GM10266 (cell line): ENCODE results near the gene NOBOX.

ENCODE experiments used
- DNase-seq: peaks from one replicate; pipeline ENCODE4 v3.0.0; 2012; ENCODE audit errors: extremely low spot score
- TF ChIP-seq, protein P1 (sequence below): IDR thresholded peaks from 2 replicates; pipeline ENCODE4 v1.5.1; 2012; ENCODE audit warnings: mild to moderate bottlenecking, low read depth; ENCODE audit not compliant: control insufficient read depth, insufficient read depth; ENCODE audit errors: missing control alignments

The NOBOX gene

DNA sequence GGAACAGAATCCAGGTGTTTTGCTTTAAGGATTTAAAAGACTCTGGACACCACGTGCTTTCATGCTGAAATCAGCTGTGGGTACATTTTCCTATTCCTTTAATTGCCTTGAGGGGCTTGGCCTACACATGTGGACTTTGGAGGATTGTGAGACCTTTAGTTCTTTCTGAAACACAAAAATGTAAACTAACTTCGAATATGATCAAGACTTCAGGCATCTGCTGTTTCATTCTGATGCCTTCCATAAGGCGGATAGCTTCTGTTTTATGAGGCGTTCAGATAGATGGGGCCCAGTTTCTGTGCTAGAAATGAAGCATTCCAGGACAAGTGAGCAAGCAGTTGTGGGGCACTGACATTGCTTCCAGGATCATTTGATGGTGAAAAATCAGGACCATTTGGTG is 1.5 kb upstream of the NOBOX start:
- TF ChIP-seq, protein P1, sequence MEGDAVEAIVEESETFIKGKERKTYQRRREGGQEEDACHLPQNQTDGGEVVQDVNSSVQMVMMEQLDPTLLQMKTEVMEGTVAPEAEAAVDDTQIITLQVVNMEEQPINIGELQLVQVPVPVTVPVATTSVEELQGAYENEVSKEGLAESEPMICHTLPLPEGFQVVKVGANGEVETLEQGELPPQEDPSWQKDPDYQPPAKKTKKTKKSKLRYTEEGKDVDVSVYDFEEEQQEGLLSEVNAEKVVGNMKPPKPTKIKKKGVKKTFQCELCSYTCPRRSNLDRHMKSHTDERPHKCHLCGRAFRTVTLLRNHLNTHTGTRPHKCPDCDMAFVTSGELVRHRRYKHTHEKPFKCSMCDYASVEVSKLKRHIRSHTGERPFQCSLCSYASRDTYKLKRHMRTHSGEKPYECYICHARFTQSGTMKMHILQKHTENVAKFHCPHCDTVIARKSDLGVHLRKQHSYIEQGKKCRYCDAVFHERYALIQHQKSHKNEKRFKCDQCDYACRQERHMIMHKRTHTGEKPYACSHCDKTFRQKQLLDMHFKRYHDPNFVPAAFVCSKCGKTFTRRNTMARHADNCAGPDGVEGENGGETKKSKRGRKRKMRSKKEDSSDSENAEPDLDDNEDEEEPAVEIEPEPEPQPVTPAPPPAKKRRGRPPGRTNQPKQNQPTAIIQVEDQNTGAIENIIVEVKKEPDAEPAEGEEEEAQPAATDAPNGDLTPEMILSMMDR = no peak
- no peak for DNase-seq

DNA sequence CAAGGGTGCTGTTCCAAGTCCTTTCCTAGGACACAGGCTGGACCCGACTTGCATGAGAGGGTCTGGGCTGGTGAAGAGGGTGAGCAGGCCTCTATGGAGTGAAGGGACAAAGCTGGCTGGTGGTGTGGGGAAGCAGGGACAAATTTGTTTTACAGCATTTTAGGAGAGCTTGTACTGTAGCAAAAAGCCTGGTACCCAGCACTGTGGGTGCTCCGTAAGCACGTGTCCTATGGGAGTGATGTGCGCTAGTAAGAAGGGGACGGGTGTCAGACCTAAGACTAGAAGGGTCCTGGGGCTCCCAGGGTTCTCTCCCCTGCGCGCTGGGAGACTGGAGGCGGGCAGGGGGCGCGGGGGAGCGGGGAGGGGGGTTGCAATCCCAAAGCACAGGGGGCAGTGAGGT is 391 bp downstream of the NOBOX start:
- TF ChIP-seq, protein P1 = no peak

DNA sequence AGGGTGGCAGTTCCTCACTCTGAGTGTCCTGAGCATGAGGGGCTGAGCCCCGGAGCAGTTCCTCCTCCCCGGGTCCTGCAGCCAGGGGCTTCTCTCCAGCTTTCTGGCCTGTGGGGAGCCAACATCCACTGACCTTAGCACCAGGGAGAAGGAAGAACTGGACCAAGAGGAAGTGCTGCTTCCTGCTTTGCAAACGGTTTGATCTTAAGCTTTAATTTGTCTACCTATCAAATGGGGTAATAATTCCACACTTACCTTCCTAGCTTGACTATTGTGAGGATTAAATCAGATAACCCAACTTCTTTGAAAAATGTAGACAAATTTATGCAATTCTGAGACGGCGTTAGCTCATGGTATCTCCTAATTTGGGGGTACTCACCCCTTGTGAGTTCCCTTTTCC is 2.0 kb downstream of the NOBOX start:
- TF ChIP-seq, protein P1 = no peak
- DNase-seq = no peak

More for the DNA sequence above, 391 bp downstream of the NOBOX start:
- DNase-seq = no peak

DNA sequence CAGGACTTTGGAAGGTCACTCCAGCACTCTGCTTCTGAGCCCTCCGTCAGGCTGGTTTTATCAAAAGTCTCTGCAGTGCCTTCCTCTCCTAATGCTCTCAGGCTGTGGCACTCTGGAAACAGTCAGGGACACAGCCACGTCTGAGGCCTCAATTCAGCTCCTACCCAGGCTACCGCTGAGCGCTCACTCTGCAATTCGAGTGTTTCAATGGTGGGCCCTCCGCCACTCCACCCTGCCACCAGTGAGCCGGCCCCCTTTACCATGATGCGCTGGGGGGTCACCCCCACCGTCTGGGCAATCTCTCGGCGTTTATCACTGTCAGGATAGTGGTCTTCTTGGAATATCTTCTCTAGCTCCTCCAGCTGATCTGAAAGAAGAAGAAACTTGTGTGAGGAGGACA is 3.5 kb downstream of the NOBOX start:
- DNase-seq = no peak
- TF ChIP-seq, protein P1 = no peak

DNA sequence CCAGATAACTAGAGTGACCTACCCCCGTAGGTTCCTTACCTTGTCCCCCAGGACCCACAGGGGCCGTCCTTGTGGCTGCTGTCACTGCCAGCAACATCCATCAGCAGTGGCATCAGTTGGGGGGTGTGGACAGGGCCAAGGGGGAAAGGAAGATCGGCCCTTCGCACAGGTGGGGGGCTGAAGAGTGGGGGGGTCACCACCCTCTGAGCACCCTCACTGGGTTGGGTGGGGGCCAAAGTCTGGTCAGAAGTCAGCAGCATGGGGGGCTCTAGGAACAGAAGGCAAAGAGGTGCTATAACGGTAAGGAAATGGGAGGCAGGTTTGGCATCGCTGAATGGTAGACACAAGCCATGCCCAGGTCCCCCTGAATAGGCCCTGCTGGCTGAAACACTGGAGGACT is 4.6 kb downstream of the NOBOX start:
- TF ChIP-seq, protein P1 = no peak
- DNase-seq = no peak

DNA sequence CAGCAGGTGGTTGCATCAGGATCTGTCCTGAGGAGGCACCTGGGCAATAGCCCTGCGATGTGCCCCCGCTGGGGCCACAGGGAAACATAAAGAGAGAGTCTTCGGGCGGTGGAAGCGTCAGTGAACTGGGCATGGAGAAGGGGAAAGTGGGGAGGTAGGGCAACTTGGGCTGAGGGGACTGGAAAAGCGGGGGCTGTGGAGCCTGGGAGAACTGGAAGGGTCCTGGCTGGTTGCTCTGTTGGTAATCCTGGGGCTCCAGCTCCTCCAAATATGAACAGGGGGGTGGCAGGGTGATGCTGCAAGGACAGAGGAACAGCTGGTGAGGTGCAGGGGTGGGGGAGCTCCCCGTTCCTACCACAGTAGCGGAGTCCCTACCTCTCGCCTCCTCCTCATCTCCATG is 5.2 kb downstream of the NOBOX start:
- DNase-seq = no peak
- TF ChIP-seq, protein P1 = no peak

DNA sequence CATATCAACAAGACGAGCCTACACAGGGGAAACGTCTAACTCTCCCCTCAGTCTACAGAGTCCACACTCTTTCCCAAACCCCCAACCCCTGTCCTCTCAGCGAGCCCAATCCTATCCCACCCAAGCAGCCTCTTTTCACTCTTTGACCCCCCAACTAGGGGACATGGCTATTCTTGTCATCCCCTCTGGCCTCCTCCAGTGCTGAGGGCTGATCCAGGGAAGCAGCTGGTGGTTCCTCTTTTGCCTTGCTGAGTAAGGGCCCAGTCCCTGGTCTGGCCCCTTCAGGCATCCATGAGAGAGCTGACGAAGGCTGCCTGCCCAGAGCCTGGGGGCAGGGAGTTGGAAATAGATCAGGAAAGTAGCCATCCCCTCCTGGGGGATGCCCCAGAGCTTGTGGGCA is 6.4 kb downstream of the NOBOX start:
- TF ChIP-seq, protein P1 = no peak
- DNase-seq = no peak
